GM21619 (cell line): Measurements from ENCODE around the gene PCCA.
"Not testable (repeated sequence)": the region's sequence is repeated elsewhere in the genome, so short reads cannot be mapped to it uniquely, and the experiment has no call there.

ENCODE experiments used
- ATAC-seq: cut with Tn5 transposase; IDR thresholded peaks from one replicate; pipeline ENCODE4 v1.9.1; 2021; ENCODE audit not compliant: unreplicated experiment

PCCA gene

GRCh38 chr13:100139817-100140216 is 50.9 kb downstream of the PCCA start:
- no peak for ATAC-seq

- ATAC-seq = no peak
Observed at GRCh38 chr13:100140441-100140840, 51.5 kb downstream of the PCCA start.

GRCh38 chr13:100141461-100141961 is 52.6 kb downstream of the PCCA start:
- not testable (repeated sequence) for ATAC-seq

- no peak for ATAC-seq
Observed at GRCh38 chr13:100146534-100146933, 57.6 kb downstream of the PCCA start.

- no peak for ATAC-seq
Observed at GRCh38 chr13:100147825-100148224, 58.9 kb downstream of the PCCA start.

DNA sequence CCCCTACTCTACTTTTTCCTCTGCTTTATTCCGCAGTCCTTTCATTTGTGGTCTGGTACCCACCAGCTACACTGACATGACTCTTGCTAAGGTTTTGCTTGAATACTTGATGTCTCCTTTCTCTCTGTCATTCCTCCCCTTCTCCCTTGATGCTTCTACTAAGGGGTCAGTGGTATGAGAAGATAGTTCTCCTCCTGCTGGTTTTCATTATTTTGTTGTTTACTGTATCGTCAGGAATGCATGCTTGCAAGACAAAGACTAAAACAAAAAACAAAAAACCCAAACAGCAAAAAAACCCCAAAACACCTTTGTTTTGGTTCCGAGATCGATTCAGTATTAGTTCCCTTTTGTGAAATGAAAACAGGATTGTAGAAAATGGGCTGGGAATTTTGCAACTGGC is 59.5 kb downstream of the PCCA start:
- ATAC-seq = no peak

DNA sequence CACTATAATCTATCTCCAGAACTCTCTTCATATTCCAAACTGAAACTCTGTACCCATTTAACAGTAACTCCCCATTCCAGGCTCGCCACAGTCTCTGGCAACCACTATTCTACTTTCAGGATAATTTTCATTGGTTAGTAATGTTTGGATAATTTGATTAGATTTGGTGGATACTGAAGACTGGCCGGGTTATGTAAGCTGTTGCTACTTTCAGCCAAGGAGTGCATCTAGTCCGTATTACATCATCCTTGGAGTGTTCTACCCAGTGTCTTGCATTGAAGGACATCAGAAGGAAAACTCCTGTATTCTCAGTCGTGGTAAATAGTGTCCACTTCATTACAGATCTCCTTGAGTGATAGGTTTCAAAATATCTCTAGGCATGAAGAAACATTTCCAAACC is 60.5 kb downstream of the PCCA start:
- no peak for ATAC-seq

- not testable (repeated sequence) for ATAC-seq
Observed at GRCh38 chr13:100150711-100151110, 61.8 kb downstream of the PCCA start.

- no peak for ATAC-seq
Observed at GRCh38 chr13:100154842-100155416, 66.0 kb downstream of the PCCA start.

- ATAC-seq = no peak
Observed at GRCh38 chr13:100156788-100157187, 67.9 kb downstream of the PCCA start.

DNA sequence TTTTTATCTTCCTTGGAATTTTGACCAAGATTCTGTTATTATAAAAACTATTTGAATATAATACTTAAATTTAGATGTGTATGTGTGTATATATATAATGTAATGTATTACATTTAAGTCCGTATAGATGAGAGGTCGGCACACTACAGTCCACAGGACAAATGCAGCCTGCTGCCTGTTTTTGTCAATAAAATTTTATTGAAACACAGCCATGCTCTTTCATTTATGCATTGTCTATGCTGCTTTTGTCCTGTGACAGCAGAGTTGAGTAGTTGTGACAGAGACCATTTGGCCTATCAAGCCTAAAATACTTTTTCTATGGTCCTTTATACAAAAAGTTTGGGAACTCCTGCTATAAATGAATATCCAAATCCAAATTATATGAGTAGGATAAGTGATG is 69.7 kb downstream of the PCCA start:
- ATAC-seq = no peak

DNA sequence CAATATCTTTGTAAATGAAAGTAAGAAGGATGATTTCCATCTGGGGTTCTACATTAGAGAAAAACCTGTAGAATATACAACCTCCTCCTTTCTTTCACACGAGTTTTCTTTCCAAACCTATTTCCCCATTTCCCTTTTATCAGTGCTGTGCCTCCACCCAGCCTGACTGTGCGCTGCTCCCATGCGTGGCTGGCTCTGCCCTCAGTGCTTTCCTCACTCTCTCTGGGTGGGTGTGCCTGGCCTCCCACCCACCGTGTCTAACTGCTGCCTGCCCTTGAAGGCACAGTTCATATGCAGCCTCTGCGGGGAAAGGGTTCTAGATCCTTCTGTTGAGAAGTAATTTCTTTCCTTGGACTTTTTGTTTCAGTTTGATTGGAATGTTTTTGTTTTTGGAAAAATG is 70.7 kb downstream of the PCCA start:
- ATAC-seq = no peak

- ATAC-seq = no peak
Observed at GRCh38 chr13:100160450-100160849, 71.6 kb downstream of the PCCA start.

GRCh38 chr13:100163375-100163774 is 74.5 kb downstream of the PCCA start:
- ATAC-seq = no peak

DNA sequence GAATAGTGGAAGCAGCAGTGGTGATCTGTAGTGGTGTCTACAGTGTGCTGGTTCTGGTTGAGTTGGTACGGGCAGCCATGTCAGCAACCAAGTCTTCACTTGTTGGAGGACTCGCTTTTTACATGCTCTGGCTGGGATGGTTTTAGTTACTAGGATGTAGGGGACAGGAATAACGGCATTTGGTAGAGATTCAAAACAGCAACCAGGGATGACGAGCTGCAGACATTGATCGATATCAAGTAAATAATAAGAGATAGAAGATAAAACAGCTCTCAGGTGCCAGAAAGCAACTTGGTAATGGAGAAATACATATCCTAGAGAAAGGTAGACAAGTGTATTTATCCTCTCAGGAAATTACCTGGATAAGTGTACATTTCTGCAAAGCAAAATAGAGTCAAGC is 84.3 kb downstream of the PCCA start:
- ATAC-seq = no peak

GRCh38 chr13:100174455-100174854 is 85.6 kb downstream of the PCCA start:
- not testable (repeated sequence) for ATAC-seq

DNA sequence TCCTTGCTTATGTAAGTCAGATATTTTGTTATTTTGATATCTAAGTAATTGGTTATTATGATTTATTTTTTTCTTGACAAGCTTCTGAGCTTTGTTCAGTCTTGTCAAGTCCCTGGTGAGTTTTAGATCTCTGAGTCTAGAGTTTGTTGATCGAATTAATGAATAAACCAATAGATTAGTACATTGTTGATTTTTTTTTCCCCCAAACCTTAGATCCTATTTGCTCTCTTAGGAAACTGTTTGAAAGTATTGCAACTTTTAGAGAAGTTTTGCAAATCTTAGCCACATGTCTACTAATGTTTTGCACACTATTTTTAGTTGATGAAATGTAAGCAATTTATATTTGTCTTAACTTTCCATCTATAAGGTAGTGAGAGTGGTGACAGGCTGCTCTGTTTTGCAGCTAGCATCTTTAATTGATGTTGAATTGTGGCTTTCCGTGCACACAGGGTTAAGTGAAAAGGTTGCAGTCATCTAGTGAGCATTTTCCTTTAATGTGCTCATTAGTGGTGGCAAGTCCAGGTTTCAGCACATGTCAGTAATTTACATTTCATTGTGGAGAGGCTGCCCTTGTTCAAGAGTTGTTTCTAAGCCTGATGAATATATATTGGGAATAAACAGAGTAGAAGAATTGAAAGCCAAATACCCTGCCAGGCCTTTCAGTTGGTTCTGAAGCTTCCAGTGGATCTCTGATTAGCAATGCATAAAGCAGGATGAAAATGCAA is 86.3 kb downstream of the PCCA start:
- ATAC-seq = no peak

- no peak for ATAC-seq
Observed at GRCh38 chr13:100175803-100176182, 86.9 kb downstream of the PCCA start.

GRCh38 chr13:100176801-100177400 is 88.0 kb downstream of the PCCA start:
- ATAC-seq = no peak

DNA sequence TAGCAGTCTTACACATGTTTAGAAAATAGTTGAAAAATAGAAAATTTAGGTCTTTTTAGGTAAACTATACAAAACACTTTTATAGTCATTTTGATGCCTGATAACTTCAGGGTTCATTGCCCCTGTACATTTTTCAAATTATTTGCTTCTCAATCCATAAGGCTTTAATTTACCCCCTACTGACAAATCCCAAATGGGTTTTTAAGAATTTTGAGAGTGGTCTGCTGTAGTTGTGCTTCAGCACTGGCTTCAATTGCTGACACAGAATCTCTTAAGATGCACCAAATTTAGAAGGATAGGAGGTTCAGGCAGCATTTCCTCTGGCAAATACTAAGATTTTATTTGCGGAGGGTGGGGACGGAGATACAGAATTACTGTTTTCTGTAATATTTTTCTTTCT is 89.4 kb downstream of the PCCA start:
- ATAC-seq = no peak

GRCh38 chr13:100179276-100179675 is 90.4 kb downstream of the PCCA start:
- ATAC-seq = no peak

- ATAC-seq = no peak
Observed at GRCh38 chr13:100182900-100183490, 94.1 kb downstream of the PCCA start.
